Measurements from ENCODE around the gene RBM25.
"Not testable (repeated sequence)": the region's sequence is repeated elsewhere in the genome, so short reads cannot be mapped to it uniquely, and the experiment has no call there.

RBM25 gene

DNA sequence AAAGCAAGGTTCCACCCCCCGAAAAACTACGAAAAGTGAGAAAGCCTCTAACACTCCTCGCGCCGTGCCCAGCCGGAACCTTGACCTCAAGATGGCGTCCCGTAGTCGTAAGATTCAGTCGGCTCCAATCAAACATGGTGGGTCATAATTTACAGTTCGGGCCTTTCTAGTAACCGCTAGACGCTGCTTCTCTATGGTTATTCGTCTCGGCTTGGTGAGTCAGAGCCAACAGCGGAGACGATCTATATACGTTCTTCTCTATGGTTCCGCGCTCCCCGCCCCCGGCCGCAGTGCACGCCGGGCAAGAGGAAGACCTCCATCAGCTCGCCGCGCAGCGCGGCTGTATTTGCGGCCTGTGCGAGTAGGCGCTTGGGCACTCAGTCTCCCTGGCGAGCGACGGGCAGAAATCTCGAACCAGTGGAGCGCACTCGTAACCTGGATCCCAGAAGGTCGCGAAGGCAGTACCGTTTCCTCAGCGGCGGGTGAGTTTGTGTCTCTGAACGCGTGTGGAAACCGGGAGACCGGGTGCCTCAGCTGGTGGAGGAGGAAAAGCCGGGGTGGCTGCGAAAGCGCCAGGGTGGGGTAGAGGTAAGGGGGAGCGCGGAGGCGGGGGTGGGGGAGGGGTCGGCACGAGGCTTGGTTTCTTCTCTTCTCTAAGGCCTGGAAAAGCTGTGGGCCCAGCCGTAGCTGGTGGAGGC, at the start of gene RBM25:
Gene RBM25 (plus strand): TSS at position 311 of the 698 bp plus-strand sequence. CDS start 13,108 bp downstream, outside the sequence.
- DNase-seq: peak; percentile 96

DNA sequence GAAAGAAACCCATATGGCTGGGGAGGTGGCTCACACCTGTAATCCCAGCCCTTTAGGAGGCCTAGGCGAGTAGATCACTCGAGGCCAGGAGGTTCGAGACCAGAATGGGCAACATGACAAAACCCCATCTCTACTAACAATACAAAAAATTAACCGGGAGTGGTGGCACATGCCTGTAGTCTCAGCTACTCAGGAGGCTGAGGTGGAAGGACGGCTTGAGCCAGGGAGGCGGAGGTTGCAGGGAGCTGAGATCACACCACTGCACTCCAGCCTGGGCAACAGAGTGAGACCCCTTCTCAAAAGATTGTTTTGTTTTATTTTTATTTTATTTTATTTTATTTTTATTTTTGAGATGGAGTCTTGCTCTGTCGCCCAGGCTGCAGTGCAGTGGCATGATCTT, 47.1 kb upstream of the RBM25 start:
- DNase-seq: not testable (repeated sequence)

DNA sequence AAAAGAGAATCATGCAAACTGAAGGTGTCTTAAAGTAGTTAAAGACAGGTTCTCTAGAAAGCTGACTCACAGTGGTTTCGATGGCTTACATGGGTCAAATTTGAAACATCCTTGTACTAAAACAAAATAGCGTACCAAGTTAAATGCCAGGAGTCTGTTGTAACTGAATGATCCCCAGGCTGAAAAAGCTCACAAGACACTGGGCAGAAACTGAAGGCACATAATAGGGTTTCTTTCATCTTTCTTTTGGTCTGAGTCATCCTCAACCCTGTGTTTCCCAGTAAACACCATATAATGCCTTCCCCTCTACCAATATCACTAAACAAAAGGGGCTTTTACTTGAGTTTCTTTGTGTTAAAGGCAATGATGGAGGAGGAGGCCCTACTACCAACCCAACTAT, 44.2 kb upstream of the RBM25 start:
- no peak for DNase-seq

DNA sequence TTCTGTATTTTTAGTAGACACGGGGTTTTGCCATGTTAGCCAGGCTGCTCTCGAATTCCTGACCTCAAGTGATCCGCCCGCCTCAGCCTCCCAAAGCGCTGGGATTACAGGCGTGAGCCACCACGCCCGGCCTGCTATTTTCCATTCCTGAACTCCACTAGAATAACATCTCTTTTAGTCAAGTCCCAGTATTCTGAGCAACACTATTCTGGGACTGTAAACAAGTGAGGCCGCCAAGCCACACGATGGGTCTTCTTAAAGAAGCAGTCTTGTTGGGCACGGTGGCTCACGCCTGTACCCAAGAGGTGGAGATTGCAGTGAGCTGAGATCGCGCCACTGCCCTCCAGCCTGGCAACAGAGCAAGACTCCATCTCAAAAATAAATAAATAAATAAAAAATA, 42.8 kb upstream of the RBM25 start:
- DNase-seq: not testable (repeated sequence)

DNA sequence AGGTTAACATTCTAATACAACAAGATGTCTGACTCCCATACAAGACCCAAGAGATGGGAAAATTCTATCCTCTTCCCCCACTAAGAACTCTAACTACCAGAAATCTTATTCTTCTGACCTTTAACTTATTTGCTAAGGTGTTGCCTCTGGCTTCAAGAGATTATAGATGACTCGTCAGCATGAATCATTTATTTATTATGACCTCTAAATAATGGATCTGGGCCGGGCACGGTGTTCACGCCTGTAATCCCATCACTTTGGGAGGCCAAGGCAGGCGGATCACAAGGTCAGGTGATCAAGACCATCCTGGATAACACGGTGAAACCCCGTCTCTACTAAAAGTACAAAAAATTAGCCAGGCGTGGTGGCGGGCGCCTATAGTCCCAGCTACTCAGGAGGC, 42.3 kb upstream of the RBM25 start:
- not testable (repeated sequence) for DNase-seq

DNA sequence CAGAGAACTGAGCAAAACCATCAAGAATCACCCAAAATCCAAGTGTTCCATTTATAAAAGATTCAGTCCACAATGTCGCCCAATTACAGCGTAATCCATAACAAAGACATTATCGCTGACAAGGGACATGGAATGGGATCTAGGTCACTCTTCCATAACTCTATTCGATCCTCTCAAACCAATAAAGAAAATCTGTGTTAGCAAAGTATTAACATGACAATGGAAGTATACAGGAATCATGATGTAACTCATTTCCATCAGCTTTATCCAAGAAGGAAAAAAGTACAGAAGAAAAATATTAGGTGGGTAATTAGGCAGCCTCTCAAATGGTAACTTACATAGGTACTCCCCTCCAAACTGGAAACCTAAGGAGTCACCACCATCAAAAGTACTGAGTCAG, 36.3 kb upstream of the RBM25 start:
- no peak for DNase-seq

DNA sequence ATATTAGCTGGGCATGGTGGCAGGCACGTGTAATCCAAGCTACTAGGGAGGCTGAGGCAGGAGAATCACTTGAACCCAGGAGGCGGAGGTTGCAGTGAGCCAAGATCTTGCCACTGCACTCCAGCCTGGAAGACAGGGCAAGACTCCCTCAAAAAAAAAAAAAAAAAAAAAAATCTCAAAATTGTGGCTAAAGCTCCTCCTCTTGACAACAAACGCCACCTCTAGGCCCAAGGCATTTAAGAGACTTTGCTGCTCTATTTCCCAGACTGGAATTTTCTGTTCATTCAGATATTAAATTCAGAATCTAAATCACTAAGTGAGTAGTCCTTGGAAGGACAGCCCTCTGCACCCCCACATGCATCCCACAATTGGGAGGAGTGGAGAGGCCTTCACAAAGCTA, 32.8 kb upstream of the RBM25 start:
- no peak for DNase-seq

DNA sequence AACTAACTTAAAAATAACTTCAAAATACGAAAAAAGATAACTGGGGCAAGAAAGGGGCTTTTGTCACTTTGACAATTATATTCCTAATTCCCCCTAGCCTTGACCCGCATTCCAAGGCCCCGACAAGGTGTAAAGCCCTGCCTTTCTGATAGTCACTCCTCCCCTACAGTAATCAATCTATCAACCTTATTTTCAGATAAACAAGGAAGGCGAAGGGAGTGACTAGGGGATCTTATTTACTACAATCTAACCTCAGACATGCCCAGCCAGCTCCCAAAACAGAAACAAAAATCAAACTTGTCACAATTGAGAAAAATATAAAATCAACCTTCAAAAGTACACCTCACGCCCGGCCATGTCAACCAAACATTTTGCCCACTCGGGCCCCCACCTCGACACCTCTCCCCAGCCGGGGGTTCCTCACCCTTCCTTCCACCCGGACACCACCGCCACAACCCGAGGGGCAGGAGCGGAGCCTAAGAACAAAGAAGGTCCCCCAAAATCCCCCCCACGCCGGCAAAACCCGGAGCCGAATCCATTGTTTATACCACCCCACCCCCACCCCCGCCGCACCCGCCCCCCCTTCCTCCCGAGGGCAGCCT, 32.0 kb upstream of the RBM25 start:
- no peak for DNase-seq

DNA sequence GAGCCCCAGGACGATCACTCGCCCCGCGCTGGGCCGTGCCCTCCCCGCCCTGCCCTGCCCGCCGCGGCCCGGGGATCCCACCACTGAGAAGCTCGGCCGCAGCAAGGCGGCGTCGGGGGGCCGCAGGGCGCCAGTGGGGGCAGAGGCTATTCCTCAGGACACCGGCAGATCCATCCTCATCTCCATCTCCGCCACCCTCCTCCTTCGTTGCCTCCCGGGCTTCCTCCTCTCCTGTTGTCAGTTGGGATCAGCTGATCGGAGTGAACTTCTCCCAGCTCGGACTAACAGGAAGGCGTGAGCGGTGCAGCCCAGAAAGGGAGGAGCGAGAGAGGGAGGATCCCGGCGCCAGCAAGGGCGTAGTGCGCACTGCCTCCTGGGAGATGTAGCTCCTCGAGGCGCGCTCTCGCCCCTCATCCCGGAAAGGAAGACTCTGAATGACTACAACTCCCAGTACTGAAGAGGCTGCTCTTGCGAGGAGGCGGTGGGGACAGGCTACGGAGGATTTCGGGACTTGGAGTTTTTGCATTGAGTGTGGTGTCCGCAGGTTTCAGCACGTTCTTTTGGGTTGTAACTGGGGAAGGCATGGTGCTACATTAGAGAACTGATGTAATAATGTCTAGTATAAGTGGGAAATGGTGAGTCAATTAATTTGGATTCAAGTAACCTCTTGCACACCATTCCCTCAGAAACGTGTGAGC, 31.3 kb upstream of the RBM25 start, which contains the start of gene ZFYVE1:
Gene ZFYVE1 (minus strand): TSS at position 262 of the 698 bp plus-strand sequence. CDS start 2,598 bp downstream, outside the sequence.
- DNase-seq: peak; percentile 95

DNA sequence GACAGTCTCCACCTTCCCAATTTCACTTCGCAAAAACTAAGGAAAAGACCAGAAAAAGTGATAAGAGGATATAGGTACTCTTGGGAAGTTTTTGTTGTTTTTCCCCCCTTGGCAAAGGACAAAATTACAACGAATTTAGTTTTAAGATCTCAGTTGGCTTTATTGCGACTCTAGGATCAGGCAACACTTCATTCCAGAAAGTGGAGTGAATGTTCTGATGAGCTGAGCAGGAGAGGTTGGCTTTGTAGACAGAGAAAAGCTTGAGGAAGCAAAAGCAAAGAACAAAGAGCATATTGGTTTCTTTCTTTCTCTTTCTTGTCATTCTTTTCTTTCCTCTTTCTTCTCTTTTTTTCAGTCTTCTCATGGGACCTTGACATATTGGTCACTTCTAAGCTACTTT, 30.8 kb upstream of the RBM25 start:
- DNase-seq: no peak

DNA sequence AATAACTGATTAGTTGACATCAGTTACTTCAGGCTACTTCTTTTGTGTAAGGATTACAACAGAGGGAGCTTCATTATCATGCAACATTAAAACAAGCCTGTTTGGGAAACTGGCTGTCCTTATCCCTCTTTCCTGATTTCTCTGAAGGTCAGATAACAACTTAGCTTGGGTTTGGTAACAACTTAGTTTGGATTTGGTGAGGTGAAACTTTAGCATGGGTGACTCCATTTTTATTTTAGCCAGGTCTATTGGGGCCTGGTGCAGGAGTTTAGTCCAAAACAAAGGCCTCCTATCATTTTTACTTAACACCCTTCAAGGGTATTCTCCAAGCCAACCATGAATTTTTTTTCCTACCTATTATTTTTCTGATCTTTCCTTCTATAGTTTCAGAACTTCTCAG, 30.4 kb upstream of the RBM25 start:
- no peak for DNase-seq

DNA sequence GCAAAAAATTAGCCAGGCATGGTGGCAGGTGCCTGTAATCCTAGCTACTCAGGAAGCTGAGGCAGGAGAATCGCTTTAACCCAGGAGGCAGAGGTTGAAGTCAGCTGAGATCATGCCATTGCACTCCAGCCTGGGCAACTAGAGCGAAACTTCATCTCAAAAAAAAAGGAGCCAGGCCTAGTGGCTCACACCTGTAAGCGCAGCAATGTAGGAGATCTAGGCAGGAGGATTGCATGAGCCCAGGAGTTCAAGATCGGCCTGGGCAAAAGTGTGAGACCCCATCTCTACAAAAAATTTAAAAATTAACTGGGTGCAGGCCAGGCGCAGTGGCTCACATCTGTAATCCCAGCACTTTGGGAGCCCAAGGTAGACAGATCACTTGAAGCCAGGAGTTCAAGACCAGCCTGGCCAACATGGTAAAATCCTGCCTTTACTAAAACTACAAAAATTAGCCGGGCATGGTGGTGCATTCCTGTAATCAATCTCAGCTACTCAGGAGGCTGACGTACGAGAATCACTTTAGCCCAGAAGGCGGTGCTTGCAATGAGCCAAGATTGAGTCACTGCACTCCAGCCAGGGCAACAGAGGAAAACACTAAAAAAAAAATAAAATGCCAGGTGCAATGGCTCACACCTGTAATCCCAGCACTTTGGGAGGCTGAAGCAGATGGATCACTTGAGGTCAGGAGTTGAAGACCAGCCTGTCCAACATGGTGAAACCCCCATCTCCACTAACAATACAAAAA, 21.5 kb upstream of the RBM25 start:
- not testable (repeated sequence) for DNase-seq

DNA sequence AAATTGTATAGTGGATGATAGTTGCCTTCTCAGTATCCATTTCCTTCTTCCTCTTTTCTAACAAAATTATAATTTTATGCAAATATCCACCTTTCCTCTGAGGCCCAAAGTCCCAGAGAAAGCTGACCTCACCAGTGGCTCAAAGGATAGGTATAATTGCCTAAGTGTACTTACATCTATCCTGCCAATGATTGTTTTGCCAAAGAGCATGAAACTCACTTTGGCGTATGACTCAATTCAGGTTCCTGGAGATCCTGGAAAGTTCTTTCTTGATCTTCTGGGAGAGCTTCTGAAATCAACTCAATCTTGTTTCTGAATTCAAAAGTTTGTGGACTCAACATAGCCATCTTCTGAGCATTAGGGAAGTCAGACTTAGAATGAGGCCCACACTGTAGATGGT, 10.5 kb upstream of the RBM25 start:
- no peak for DNase-seq

DNA sequence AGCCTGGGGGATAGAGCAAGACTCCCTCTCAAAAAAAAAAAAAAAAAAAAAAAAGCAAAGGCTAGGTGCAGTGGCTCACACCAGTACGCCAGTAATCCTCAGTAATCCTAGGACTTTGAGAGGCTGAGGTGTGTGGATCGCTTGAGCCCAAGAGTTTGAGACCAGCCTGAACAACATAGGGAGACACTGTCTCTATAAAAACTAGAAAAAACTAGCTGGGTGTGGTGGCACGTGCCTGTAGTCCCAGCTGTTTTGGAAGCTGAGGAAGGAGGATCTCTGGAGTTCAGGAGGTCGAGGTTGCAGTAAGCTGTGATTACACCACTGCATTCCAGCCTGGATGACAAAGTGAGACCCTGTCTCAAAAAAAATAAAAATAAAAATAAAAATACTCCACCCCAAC, 8.9 kb upstream of the RBM25 start:
- no peak for DNase-seq

DNA sequence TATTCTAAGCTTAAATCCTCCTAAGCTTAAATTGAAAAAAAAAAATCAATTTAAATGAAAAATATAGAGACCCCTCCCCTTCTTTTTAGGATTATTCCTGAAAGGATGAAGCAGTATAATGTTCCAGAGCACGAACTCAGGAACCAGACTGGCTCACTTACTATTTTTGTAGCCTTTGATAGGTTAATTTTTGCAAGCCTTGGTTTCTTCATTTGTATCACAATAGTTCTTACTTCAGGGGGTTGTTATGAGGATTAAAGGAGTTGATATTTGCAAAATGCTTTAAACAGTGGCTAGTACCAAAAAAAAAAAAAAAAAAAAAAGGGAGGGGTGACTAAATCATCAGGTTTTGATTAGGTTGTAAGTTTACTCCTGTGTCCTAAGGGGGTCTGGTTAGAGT, 3.1 kb upstream of the RBM25 start:
- no peak for DNase-seq

DNA sequence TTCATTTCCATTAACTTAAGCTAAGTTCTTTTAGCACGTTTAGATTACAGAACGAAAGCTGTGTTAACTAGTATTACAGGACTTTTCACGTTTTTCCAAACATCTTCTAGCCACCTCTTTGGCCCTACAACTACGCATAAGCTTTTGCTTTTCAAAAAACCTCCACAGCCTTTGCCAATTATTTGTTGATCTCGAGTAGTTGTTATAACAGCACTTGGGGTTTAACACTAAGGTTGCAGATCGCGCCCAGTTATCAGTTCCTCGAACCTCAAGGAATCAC, 450 bp upstream of the RBM25 start:
- DNase-seq: no peak

DNA sequence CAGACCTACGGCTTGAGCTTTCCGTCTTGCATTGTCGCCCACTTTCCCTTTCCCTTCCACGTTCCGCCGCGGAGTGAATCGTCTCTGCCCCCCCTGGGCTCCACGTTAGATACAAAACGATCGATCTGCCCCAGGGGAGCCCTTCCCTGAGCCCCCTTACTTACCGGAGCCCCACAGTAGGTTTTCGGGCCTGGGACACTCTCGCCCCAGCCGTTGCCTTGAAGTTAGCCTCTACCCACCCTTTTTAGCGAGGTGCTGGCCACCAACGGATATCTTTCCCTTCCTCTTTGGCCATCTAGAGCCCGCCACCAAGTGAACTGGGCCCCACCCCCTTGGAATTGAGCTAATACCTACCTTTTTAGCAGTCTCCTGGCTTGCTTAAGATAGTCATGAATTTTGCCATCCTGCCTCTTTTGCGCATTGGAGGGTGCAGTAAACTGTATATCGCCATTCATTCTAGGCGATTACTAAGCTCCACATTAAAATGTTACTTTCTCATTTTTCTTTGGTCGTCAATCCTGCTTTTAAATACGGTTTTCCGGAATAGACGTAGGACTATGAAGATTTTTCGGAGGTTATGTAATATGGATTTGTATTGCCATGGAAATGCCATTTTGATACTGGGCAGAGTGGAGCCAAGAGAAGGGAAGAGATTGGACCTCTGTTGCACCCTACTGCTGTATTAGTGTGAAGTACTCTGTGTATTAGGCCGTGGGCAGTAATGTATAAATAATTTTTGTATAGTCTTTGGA, 764 bp downstream of the RBM25 start:
- DNase-seq: no peak

DNA sequence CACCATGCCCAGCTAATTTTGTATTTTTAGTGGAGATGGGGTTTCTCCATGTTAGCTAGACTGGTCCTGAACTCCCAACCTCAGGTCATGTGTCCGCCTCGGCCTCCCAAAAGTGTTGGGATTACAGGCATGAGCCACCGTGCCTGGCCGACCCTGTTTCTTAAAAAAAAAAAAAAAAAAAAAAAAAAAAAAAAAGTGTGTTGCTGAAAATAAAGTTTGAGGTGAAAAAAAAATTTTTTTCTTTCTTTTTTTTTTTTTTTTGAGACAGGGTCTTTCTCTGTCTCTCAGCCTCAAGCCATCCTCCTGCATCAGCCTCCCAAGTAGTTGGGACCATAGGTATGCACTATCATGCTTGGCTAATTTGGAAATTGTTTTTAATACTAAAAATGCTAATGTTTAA, 11.3 kb downstream of the RBM25 start:
- DNase-seq: no peak

DNA sequence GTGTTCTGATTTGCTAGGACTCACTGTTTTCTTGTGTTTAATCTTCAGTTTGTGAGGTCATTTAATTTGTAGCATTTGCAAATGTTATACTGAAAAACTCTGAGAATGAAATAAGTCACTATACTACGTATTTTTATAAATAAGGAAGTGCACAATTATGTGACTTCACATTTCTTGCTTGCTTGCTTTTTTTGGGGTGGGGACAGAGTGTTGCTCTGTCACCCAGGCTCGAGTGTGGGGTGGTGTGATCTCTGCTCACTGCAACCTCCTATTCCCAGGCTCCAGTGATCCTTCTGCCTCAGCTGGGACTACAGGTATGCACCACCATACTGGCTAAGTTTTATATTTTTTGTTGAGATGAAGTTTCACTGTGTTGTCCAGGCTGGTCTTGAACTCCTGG, 32.7 kb downstream of the RBM25 start:
- no peak for DNase-seq

DNA sequence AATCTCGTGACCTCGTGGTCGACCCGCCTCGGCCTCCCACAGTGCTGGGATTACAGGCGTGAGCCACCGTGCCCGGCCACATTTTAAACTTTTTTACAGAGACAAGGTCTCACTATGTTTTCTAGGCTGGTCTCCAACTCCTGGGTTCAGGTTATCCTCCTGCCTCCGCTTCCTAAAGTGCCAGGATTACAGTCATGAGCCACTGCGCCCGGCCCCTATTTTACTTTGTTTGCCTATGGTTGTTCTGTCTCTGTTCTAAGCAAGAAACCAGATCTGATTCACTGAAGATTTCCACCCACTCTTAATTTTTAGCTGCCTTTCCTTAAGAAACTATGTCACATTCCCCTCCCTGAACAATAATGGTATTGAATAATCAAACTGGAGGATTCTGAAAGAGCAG, 39.1 kb downstream of the RBM25 start:
- no peak for DNase-seq

DNA sequence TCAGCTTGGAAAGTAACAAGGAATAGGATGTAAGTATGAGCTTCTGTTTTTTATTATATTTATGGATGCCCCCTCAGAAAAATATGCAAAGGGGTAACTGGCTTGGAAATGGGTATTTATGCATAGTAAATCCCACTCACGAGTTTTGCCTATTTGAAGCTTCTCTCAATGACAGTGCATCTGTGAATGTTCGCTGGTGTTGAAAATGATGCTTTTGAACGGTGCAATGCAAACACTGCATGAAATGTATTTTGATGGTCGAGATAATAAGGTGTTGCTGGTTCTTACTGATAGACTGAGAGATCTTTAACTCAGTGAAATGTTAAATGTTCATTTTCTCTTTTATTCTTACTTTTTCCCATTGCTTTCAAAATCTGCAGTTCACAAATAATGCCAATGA, 42.0 kb downstream of the RBM25 start:
- no peak for DNase-seq

DNA sequence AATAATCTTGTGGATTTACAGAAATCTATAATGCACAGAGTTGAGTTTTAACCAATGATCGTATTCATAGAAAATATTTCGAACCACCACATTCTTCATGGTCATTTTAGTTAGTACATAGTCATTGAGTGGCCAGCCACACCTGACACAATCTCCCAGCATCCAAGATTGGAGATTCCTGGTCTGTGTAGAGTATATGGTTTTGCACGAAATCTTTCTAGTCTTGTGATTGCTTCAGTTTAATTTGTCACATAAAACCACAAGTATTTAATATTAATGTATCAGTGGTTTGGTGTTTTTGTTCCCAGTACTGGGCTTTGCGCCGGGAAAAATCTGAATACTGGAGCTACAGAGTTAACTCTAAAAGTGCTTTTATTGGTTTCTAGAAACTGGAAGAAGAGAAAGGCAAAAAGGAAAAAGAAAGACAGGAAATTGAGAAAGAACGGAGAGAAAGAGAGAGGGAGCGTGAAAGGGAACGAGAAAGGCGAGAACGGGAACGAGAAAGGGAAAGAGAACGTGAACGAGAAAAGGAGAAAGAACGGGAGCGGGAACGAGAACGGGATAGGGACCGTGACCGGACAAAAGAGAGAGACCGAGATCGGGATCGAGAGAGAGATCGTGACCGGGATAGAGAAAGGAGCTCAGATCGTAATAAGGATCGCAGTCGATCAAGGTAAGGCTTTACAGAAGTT, 44.6 kb downstream of the RBM25 start:
- DNase-seq: no peak

All from stimulated activated CD4-positive, alpha-beta T cell treated with anti-CD3 and anti-CD28 coated beads, Interleukin-15, amount 100 ng/mL, for 24 hours (primary cell).